A549 (cell line): ENCODE measurements around the gene CELF2. TPM values are rescaled to one million over a fixed set of nuclear protein-coding genes. Genes with fewer than 3 reads are reported as not detected.

Source experiments
- ATAC-seq, 2 experiments: fragments of 200-7000 bp in 1 of 2; fragments of >200 bp in 1 of 2; cut with Nextera tagmentation in 1 of 2; cut with Tn5 transposase in 1 of 2; 3 replicates each; pipeline versions ENCODE4 v1.8.0 to v1.9.1; 2018 to 2020; ENCODE audit warnings: mild to moderate bottlenecking in 1 of 2, moderate library complexity in 1 of 2
- CTCF ChIA-PET: fragments of 300-600 bp; sonication (Branson Sonifier 250); formaldehyde crosslinking; extraction: SDS; loops from one replicate; lab custom pipeline; 2021; ENCODE audit warnings: antibody characterized with exemption, inconsistent platforms; lab: Yijun Ruan, JAX
- POLR2A ChIA-PET: fragments of 350-600 bp; formaldehyde crosslinking; extraction: SDS; loops from one replicate; lab custom pipeline; 2021; ENCODE audit warnings: antibody characterized with exemption, inconsistent platforms; lab: Yijun Ruan, JAX
- DNase-seq, 2 experiments: peaks; one replicate each; pipeline versions ENCODE4 v3.0.0 to v3.0.0-alpha.2; 2011 to 2016; ENCODE audit warnings: low read depth in 1 of 2, low spot score in 1 of 2
- FAIRE-seq: peaks from 2 replicates; lab custom pipeline; 2011; peaks lifted over from hg19 to GRCh38; lab: Jason Lieb, UNC
- H3K27ac ChIP-seq, 2 experiments: fragments of >200 bp; sonication (Bioruptor Twin); formaldehyde crosslinking; 3 replicates each; pipeline ENCODE4 v1.5.1; 2016 to 2017
- H3K4me1 ChIP-seq: fragments of >200 bp; sonication (Bioruptor Twin); formaldehyde crosslinking; 3 replicates; pipeline ENCODE4 v1.6.1; 2016
- H3K4me2 ChIP-seq: fragments of >200 bp; sonication (Bioruptor Twin); formaldehyde crosslinking; 3 replicates; pipeline ENCODE4 v1.6.1; 2016
- H3K4me3 ChIP-seq: fragments of >200 bp; sonication (Bioruptor Twin); formaldehyde crosslinking; 3 replicates; pipeline ENCODE4 v1.5.1; 2016
- H3K9me3 ChIP-seq: fragments of >200 bp; sonication (Bioruptor Twin); formaldehyde crosslinking; 3 replicates; pipeline ENCODE4 v1.6.1; 2016
- BHLHE40 ChIP-seq: IDR thresholded peaks from 2 replicates; pipeline ENCODE4 v1.6.1; 2012; ENCODE audit warnings: low read depth, low read length, inconsistent platforms
- CBX8 ChIP-seq: fragments of 200-600 bp; sonication (generic); IDR thresholded peaks from 2 replicates; pipeline ENCODE4 v1.6.1; 2016
- CEBPB ChIP-seq, 2 experiments: fragments of >200 bp in 1 of 2; sonication (Bioruptor Twin) in 1 of 2; formaldehyde crosslinking in 1 of 2; IDR thresholded peaks; 2 replicates each; pipeline ENCODE4 v1.6.1; 2012 to 2016
- CHD2 ChIP-seq: fragments of 150-350 bp; IDR thresholded peaks from 2 replicates; pipeline ENCODE4 v1.6.1; 2014; ENCODE audit warnings: low read length; ENCODE audit not compliant: partially characterized antibody
- CHD4 ChIP-seq: fragments of 200-600 bp; sonication (generic); IDR thresholded peaks from 2 replicates; pipeline ENCODE4 v1.6.1; 2016; ENCODE audit warnings: antibody characterized with exemption, mild to moderate bottlenecking, borderline replicate concordance
- EHF ChIP-seq: fragments of 250-450 bp; sonication (Bioruptor Pico); IDR thresholded peaks from 2 replicates; pipeline ENCODE4 v1.5.0; 2020; ENCODE audit warnings: mild to moderate bottlenecking
- EP300 ChIP-seq, 2 experiments: fragments of >200 bp; sonication (Bioruptor Twin); formaldehyde crosslinking; IDR thresholded peaks; 2 replicates in 1 of 2; 3 replicates in 1 of 2; pipeline ENCODE4 v1.6.1; 2016 to 2017
- ESRRA ChIP-seq: fragments of 150-350 bp; IDR thresholded peaks from 2 replicates; pipeline ENCODE4 v1.6.1; 2014; ENCODE audit warnings: mild to moderate bottlenecking, low read length, borderline replicate concordance
- FOSB ChIP-seq: fragments of 250-450 bp; sonication (Bioruptor Pico); IDR thresholded peaks from 2 replicates; pipeline ENCODE4 v1.5.0; 2020; ENCODE audit warnings: mild to moderate bottlenecking, moderate library complexity
- FOSL2 ChIP-seq, 2 experiments: fragments of 450-650 bp in 1 of 2; fragments of >200 bp in 1 of 2; sonication (Bioruptor Twin) in 1 of 2; formaldehyde crosslinking; IDR thresholded peaks; 2 replicates each; pipeline versions ENCODE4 v1.5.0 to v1.6.1; 2016 to 2020; ENCODE audit warnings: mild to moderate bottlenecking in 1 of 2, moderate library complexity in 1 of 2
- HDAC2 ChIP-seq: fragments of 200-600 bp; sonication (generic); IDR thresholded peaks from 2 replicates; pipeline ENCODE4 v1.6.1; 2016
- HEYL ChIP-seq: fragments of 250-450 bp; sonication (Bioruptor Pico); IDR thresholded peaks from 2 replicates; pipeline ENCODE4 v1.8.0; 2021; ENCODE audit warnings: mild to moderate bottlenecking, moderate library complexity
- HOXB13 ChIP-seq: fragments of 250-450 bp; sonication (Bioruptor Pico); IDR thresholded peaks from 2 replicates; pipeline ENCODE4 v1.5.0; 2020; ENCODE audit warnings: low read depth, mild to moderate bottlenecking, moderate library complexity
- JUNB ChIP-seq: fragments of >200 bp; sonication (Bioruptor Twin); formaldehyde crosslinking; IDR thresholded peaks from 2 replicates; pipeline ENCODE4 v1.6.1; 2016
- MAFK ChIP-seq: fragments of 450-650 bp; IDR thresholded peaks from 2 replicates; pipeline ENCODE4 v1.6.1; 2014; ENCODE audit not compliant: partially characterized antibody
- MAZ ChIP-seq: fragments of 150-350 bp; IDR thresholded peaks from 2 replicates; pipeline ENCODE4 v1.6.1; 2014; ENCODE audit warnings: antibody characterized with exemption, low read depth, low read length, borderline replicate concordance
- MYC ChIP-seq: IDR thresholded peaks from 2 replicates; pipeline ENCODE4 v1.6.1; 2012; ENCODE audit warnings: mild to moderate bottlenecking, inconsistent platforms, low read length, improper control_type of control experiment, borderline replicate concordance
- PHF8 ChIP-seq: fragments of 200-600 bp; sonication (generic); IDR thresholded peaks from 2 replicates; pipeline ENCODE4 v1.6.1; 2016; ENCODE audit warnings: low read depth, mild to moderate bottlenecking, antibody characterized with exemption, moderate library complexity, borderline replicate concordance
- POLR2A ChIP-seq: IDR thresholded peaks from 2 replicates; pipeline ENCODE4 v1.6.1; 2012; ENCODE audit warnings: mild to moderate bottlenecking, low read length
- RCOR1 ChIP-seq: fragments of 150-350 bp; IDR thresholded peaks from 2 replicates; pipeline ENCODE4 v1.6.1; 2014; ENCODE audit warnings: antibody characterized with exemption, low read length, low read depth
- SREBF2 ChIP-seq: fragments of 450-650 bp; IDR thresholded peaks from 2 replicates; pipeline ENCODE4 v1.6.1; 2014; ENCODE audit warnings: mild to moderate bottlenecking, moderate library complexity
- TP53 ChIP-seq: fragments of 250-450 bp; sonication (Bioruptor Pico); IDR thresholded peaks from 2 replicates; pipeline ENCODE4 v1.5.0; 2021; ENCODE audit warnings: mild to moderate bottlenecking, moderate library complexity
- ZC3H11A ChIP-seq: fragments of 450-650 bp; IDR thresholded peaks from 2 replicates; pipeline ENCODE4 v1.6.1; 2014; ENCODE audit warnings: antibody characterized with exemption, mild to moderate bottlenecking
- ZNF302 ChIP-seq: fragments of 250-450 bp; sonication (Bioruptor Pico); IDR thresholded peaks from 2 replicates; pipeline ENCODE4 v1.9.0; 2021; ENCODE audit warnings: inconsistent platforms, mild to moderate bottlenecking, moderate library complexity
- ZSCAN20 ChIP-seq: fragments of 250-450 bp; sonication (Bioruptor Pico); IDR thresholded peaks from 2 replicates; pipeline ENCODE4 v1.8.0; 2022; ENCODE audit warnings: mild to moderate bottlenecking, moderate library complexity
- WGBS: methylation state at CpG from one replicate; pipeline ENCODE4 v1.1.6; 2017; ENCODE audit errors: missing lambda C conversion rate; 5-methylcytosine and 5-hydroxymethylcytosine counted together
- polyA plus RNA-seq, 4 experiments: library from polyadenylated mRNA; depleted of rRNA in 3 of 4; stranded (reverse); fragments of >200 nt; fragmentation: RNase III in 1 of 4; extraction: RNeasy Plus Mini Kit Qiagen cat#74134 plus additional on column Dnase treatment in 1 of 4; gene quantifications; 2 replicates in 3 of 4; 3 replicates in 1 of 4; pipeline ENCODE4 v1.2.3, GENCODE V29; 2011 to 2017
- TF ChIP-seq, protein P1 (sequence below): fragments of >200 bp; sonication (Bioruptor Twin); formaldehyde crosslinking; IDR thresholded peaks from 2 replicates; pipeline ENCODE4 v1.6.1; 2016
- TF ChIP-seq, protein P2 (sequence below): fragments of 450-650 bp; IDR thresholded peaks from 2 replicates; pipeline ENCODE4 v1.6.1; 2014; ENCODE audit warnings: antibody characterized with exemption
- TF ChIP-seq, protein P3 (sequence below): IDR thresholded peaks from 2 replicates; pipeline ENCODE4 v1.6.1; 2012; ENCODE audit warnings: low read depth, borderline replicate concordance
- TF ChIP-seq, protein P4 (sequence below): IDR thresholded peaks from 2 replicates; pipeline ENCODE4 v1.6.1; 2012
- TF ChIP-seq, protein P5 (sequence below): fragments of >200 bp; sonication (Bioruptor Twin); formaldehyde crosslinking; IDR thresholded peaks from 3 replicates; pipeline ENCODE4 v1.6.1; 2016

The CELF2 gene
- polyA plus RNA-seq, 2 of the 4 experiments (the other 2 are of a cell fraction): 0.01 to 0.03 TPM

DNA sequence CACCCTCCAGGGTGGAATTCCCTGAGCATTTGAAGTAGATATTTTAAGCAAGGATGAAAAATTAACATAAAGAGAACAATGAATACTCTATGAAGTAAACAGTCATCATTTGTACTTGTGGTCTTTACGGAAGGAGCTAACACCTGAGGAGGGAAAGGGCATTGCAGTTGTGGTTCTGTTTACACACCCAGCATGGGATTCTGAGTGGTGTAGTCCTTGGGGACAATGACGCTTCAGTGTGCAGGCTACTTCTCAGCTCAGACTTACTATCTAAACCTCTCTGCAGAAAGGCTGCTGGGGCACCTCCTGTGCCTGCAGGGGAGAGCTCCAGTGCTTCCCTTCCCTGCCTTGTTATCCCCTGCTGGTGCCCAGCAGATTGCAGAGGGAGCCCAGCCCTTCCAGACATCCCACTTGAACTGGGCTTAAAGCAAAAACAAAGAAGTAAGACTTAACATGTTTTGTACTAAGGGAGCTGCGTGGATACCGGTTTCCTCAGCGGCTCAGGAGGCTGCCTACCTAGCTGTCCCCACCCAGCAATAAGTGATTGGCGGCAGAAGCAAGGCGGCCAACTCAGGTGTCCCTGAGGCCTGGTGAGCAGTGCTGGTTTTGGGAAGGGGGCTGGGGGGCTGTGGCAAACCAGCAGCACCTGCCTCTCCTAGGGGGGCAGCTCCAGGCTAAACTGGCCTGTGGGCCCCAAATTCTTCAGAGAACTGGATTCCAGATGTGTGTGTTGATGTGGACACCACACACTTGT lies 89.1 kb downstream of the CELF2 start:
- no peak for ATAC-seq
- no peak for DNase-seq
- ChIA-PET CTCF (interaction anchor here (0.7 kb wide), 1 partner anchor 40 kb away, joined by 3 read pairs; no protein-coding TSS in a partner anchor), POLR2A (no interaction called here)
- Histone ChIP-seq H3K4me2 (no peak overlapping the region), H3K4me3 (no peak overlapping the region), H3K9me3 (no peaks in the 10 kb centered on the region), H3K4me1 (no peaks in the 10 kb centered on the region), H3K27ac (no peak overlapping the region)
- FAIRE-seq: no peak
- TF ChIP-seq ZC3H11A: no peak
- TF ChIP-seq PHF8: no peak
- no peak for TF ChIP-seq HEYL
- TF ChIP-seq CEBPB (IDR thresholded peaks at IDR 0.05): no peak
- TF ChIP-seq HDAC2: no peak
- TF ChIP-seq, protein P1, sequence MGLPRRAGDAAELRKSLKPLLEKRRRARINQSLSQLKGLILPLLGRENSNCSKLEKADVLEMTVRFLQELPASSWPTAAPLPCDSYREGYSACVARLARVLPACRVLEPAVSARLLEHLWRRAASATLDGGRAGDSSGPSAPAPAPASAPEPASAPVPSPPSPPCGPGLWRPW: no peak
- TF ChIP-seq ZNF302 (CRISPR knock-in tag): no peak
- TF ChIP-seq, protein P2, sequence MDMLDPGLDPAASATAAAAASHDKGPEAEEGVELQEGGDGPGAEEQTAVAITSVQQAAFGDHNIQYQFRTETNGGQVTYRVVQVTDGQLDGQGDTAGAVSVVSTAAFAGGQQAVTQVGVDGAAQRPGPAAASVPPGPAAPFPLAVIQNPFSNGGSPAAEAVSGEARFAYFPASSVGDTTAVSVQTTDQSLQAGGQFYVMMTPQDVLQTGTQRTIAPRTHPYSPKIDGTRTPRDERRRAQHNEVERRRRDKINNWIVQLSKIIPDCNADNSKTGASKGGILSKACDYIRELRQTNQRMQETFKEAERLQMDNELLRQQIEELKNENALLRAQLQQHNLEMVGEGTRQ: no peak
- TF ChIP-seq, protein P3, sequence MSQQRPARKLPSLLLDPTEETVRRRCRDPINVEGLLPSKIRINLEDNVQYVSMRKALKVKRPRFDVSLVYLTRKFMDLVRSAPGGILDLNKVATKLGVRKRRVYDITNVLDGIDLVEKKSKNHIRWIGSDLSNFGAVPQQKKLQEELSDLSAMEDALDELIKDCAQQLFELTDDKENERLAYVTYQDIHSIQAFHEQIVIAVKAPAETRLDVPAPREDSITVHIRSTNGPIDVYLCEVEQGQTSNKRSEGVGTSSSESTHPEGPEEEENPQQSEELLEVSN: no peak
- TF ChIP-seq, protein P4, sequence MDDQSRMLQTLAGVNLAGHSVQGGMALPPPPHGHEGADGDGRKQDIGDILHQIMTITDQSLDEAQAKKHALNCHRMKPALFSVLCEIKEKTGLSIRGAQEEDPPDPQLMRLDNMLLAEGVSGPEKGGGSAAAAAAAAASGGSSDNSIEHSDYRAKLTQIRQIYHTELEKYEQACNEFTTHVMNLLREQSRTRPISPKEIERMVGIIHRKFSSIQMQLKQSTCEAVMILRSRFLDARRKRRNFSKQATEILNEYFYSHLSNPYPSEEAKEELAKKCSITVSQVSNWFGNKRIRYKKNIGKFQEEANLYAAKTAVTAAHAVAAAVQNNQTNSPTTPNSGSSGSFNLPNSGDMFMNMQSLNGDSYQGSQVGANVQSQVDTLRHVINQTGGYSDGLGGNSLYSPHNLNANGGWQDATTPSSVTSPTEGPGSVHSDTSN: no peak
- TF ChIP-seq RCOR1: no peak
- TF ChIP-seq SREBF2: no peak
- no peak for TF ChIP-seq CBX8
- no peak for TF ChIP-seq FOSL2 (IDR thresholded peaks at IDR 0.05)
- no peak for TF ChIP-seq FOSL2 (CRISPR knock-in tag; IDR thresholded peaks at IDR 0.05)
- TF ChIP-seq FOSB (CRISPR knock-in tag): no peak
- no peak for TF ChIP-seq MAFK
- TF ChIP-seq CHD2: no peak
- TF ChIP-seq MYC: no peak
- WGBS: 54% methylated on average over 7 of the region's 7 CpGs

DNA sequence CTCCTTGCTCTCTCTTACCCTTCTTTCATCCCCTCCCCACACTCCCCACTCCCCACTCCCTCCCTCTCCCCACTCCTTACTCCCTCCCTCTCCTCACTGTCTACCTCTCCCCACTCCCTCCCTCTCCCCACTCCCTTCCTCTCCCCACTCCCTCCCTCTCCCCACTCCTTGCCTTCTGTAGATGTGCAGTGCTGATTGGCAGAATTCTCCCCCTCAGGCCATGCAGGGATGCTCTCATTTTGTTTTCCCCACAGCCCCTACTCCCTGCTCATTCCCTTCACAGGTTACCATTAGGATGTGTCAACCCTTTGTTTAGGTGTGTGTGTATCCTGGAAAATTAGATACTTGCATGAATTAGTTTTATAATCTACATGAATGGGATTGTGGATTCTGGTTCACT lies 90.3 kb downstream of the CELF2 start:
- H3K4me3 ChIP-seq: no peak overlapping the region
- FAIRE-seq: no peak
- ChIA-PET POLR2A (no interaction called here), CTCF (no interaction called here)
- DNase-seq: no peak
- ATAC-seq: no peak
- H3K27ac ChIP-seq: no peak overlapping the region
- H3K4me1 ChIP-seq: no peaks in the 10 kb centered on the region
- no peak for TF ChIP-seq HOXB13 (CRISPR knock-in tag)
- TF ChIP-seq CBX8: no peak
- TF ChIP-seq BHLHE40: no peak
- no peak for TF ChIP-seq POLR2A
- no peak for TF ChIP-seq TP53 (CRISPR knock-in tag)
- no peak for TF ChIP-seq JUNB
- TF ChIP-seq, protein P5, sequence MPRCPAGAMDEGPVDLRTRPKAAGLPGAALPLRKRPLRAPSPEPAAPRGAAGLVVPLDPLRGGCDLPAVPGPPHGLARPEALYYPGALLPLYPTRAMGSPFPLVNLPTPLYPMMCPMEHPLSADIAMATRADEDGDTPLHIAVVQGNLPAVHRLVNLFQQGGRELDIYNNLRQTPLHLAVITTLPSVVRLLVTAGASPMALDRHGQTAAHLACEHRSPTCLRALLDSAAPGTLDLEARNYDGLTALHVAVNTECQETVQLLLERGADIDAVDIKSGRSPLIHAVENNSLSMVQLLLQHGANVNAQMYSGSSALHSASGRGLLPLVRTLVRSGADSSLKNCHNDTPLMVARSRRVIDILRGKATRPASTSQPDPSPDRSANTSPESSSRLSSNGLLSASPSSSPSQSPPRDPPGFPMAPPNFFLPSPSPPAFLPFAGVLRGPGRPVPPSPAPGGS: no peak
- TF ChIP-seq RCOR1: no peak
- no peak for TF ChIP-seq EP300 (IDR thresholded peaks at IDR 0.05)
- no peak for TF ChIP-seq ZSCAN20
- TF ChIP-seq ZC3H11A: no peak
- no peak for TF ChIP-seq MYC
- TF ChIP-seq ESRRA: no peak
- no peak for TF ChIP-seq CHD4
- no peak for TF ChIP-seq SREBF2
- no peak for TF ChIP-seq MAZ
- no peak for TF ChIP-seq EHF
- H3K9me3 ChIP-seq: no peaks in the 10 kb centered on the region
- no peak overlapping the region for H3K4me2 ChIP-seq
